Adipocyte (in vitro differentiated cells): ENCODE data around the gene LRRC73.

Experiments
- DNase-seq: peaks from one replicate; pipeline ENCODE4 v3.0.0-alpha.2; 2015; ENCODE audit warnings: low read depth
- H3K27me3 ChIP-seq: replicated peaks from 2 replicates; pipeline ENCODE4 v1.7.0; 2013; ENCODE audit warnings: mild to moderate bottlenecking, low read length, moderate library complexity; ENCODE audit not compliant: control insufficient read depth, insufficient read depth
- H3K36me3 ChIP-seq: 2 replicates; pipeline ENCODE4 v1.7.0; 2013; ENCODE audit warnings: low read length, mild to moderate bottlenecking, moderate library complexity; ENCODE audit not compliant: control insufficient read depth, insufficient read depth, severe bottlenecking
- H3K4me1 ChIP-seq: 2 replicates; pipeline ENCODE4 v1.7.0; 2013; ENCODE audit warnings: mild to moderate bottlenecking, low read length, moderate library complexity; ENCODE audit not compliant: control insufficient read depth, insufficient read depth
- H3K4me3 ChIP-seq: 2 replicates; pipeline ENCODE4 v1.7.0; 2013; ENCODE audit warnings: mild to moderate bottlenecking, low read length, moderate library complexity
- H3K9ac ChIP-seq: 2 replicates; pipeline ENCODE4 v1.7.0; 2013; ENCODE audit warnings: mild to moderate bottlenecking, low read length, moderate library complexity
- H3K9me3 ChIP-seq: 2 replicates; pipeline ENCODE4 v1.7.0; 2013; ENCODE audit warnings: mild to moderate bottlenecking, low read length, moderate library complexity; ENCODE audit not compliant: control insufficient read depth

Gene LRRC73

DNA sequence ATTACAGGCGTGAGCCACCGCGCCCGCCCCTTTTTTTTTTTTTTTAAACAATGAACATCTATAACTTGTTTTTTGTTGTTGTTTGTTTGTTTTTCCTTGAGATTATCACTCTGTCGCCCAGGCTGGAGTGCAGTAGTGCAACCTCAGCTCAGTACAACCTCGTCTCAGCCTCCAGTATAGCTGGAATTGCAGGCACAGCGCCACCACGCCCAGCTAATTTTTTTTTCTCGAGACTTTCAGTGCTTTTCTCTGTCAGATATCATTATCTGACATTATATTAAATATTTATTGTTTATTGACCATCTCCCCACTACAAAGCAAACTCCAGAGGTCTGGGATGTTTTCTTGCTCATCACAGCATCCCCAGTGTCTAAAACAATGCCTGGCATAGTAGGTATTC, 52.5 kb downstream of the LRRC73 start:
- no peak overlapping the region for H3K4me3 ChIP-seq
- no peak overlapping the region for H3K9ac ChIP-seq
- peaks cover 3% of the 10 kb centered on the region for H3K4me1 ChIP-seq
- H3K27me3 ChIP-seq = peaks cover 25% of the 10 kb centered on the region
- DNase-seq = no peak
- peaks cover 5% of the 10 kb centered on the region for H3K9me3 ChIP-seq
- no peaks in the 10 kb centered on the region for H3K36me3 ChIP-seq
